ENCODE results near the gene EDARADD.
A peak's percentile ranks its signal among the peaks of the same experiment; 100 is the strongest.

Gene EDARADD

GRCh38 chr1:236489710-236490377 lies 95.8 kb downstream of the EDARADD start:
- no peak overlapping the region for H3K27ac ChIP-seq
- peak; percentile 76 for TF ChIP-seq CTCF (IDR thresholded peaks at IDR 0.05)
- TF ChIP-seq ZFX (IDR thresholded peaks at IDR 0.05; ENCODE audit: borderline replicate concordance): no peak

- H3K27ac ChIP-seq: no peak overlapping the region
- TF ChIP-seq CTCF (IDR thresholded peaks at IDR 0.05) (no peak), ZFX (IDR thresholded peaks at IDR 0.05; ENCODE audit: borderline replicate concordance) (no peak)
Measured at GRCh38 chr1:236491469-236492136, 97.5 kb downstream of the EDARADD start.

GRCh38 chr1:236492378-236492777 lies 98.3 kb downstream of the EDARADD start:
- TF ChIP-seq ZFX (IDR thresholded peaks at IDR 0.05; ENCODE audit: borderline replicate concordance) (no peak), CTCF (IDR thresholded peaks at IDR 0.05) (no peak)
- no peak overlapping the region for H3K27ac ChIP-seq

- TF ChIP-seq ZFX (IDR thresholded peaks at IDR 0.05; ENCODE audit: borderline replicate concordance) (no peak), CTCF (IDR thresholded peaks at IDR 0.05) (no peak)
- H3K27ac ChIP-seq: no peak overlapping the region
Measured at GRCh38 chr1:236494082-236494481, 100.0 kb downstream of the EDARADD start.

- no peak overlapping the region for H3K27ac ChIP-seq
- TF ChIP-seq ZFX (IDR thresholded peaks at IDR 0.05; ENCODE audit: borderline replicate concordance): no peak
- TF ChIP-seq CTCF (IDR thresholded peaks at IDR 0.05): no peak
Measured at GRCh38 chr1:236494586-236495466, 100.7 kb downstream of the EDARADD start.

GRCh38 chr1:236495467-236496112 lies 101.5 kb downstream of the EDARADD start:
- no peak overlapping the region for H3K27ac ChIP-seq
- TF ChIP-seq ZFX (IDR thresholded peaks at IDR 0.05; ENCODE audit: borderline replicate concordance) (no peak), CTCF (IDR thresholded peaks at IDR 0.05) (no peak)
